HG03139 (cell line): Measurements from ENCODE around the gene B3GALT5.
"Not testable (repeated sequence)": the region's sequence is repeated elsewhere in the genome, so short reads cannot be mapped to it uniquely, and the experiment has no call there.

Source experiments
- ATAC-seq: cut with Tn5 transposase; IDR thresholded peaks from one replicate; pipeline ENCODE4 v1.9.1; 2021; ENCODE audit not compliant: unreplicated experiment

The B3GALT5 gene, protein sequence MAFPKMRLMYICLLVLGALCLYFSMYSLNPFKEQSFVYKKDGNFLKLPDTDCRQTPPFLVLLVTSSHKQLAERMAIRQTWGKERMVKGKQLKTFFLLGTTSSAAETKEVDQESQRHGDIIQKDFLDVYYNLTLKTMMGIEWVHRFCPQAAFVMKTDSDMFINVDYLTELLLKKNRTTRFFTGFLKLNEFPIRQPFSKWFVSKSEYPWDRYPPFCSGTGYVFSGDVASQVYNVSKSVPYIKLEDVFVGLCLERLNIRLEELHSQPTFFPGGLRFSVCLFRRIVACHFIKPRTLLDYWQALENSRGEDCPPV

DNA sequence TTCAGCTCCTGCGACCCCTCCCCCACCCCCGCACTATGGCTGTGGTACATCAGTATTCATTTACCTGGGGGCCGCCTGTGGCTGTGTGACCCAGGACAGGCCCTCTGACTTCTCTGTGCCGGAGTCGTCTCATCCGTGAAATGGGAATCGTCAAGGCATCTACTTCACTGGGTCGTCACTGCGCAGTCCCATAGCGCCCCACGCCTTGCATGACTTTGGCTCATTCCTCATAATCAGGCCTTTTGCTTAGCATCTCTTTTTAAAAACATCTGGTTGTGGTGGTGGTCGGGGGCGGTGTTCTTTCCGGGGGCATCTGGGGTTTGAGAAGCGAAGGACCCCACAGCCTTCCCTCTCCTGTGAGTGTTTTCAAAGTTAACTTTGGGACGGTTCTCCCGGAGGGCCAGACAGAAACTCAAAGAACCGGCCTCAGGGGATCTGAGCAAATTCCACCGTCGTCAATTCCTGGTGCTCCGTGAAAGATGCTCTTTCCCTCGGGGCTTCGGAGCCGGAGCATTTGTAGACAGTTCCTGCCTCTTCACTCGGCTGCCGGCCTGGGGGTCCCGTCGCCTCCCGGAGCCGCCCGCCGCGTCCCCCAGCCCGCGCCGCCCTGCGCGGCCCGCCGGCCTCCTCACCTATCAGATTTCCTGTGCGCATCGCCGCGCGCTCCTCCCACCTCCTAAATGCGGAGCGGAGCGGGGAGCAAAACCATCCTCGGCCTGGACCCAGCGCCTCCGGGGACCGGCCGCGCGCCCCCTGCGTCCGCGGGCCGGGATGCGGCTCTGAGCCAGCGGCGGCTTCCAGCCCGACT lies at the start of gene B3GALT5:
Gene B3GALT5 (plus strand): TSS at position 708 of the 808 bp plus-strand sequence. CDS start 47,620 bp downstream, outside the sequence.
- ATAC-seq, result no peak

DNA sequence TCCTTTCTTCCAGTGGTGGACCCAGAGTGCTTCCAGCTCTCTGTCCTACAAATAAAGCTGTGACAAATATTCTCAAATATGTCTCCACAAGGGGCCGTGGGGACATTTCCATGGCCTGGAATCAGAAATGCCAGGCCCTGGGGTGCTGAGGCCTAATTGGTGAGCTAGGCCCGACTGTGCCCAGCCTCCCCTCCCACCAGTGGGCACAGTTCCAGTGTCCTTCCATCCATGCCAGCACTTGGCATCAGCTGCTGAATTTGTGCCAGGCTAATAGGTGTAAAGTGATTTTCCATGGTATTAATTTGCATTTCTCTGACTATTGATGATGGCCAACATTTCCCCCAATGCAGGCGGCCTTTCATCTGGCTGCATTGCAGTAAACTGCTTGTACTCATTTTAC lies 48.5 kb upstream of the B3GALT5 start:
- ATAC-seq, result no peak

DNA sequence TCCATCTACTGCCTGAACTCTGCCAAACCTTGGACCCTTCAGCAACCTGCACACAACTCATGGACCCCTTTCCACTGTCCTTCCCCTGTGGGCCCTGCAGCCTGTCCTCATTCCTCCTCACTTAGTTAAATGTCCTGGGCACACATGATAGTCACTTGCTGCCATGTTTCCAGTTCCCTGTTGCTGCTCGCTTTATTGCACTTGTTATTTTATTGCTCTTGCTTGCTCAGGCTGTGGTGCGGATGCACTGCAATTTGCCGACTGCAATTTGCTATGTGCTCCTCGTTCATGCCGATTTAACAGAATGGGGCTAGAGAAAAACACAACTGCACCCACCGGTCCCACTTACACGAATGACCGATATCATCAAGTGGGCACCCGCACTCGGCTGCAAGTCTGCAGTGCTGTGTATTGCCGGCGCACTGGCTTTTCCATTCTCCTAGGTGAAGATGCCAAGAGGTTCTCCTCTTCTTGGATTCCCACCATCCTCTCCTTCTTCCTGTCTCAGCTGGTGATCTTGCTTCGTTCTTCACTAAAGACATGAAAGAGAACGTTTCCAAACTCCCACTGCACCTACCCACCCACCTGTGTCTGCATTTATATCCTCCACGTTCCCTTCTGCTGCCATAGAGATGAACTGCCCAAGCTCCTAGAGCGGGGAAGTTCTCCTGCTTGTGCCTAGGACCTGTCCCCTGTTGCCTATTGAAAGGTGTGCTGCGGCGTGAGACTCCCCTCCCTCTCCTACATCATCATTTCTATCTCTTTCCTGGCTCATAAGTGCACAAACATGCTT lies 45.4 kb upstream of the B3GALT5 start:
- no peak for ATAC-seq

DNA sequence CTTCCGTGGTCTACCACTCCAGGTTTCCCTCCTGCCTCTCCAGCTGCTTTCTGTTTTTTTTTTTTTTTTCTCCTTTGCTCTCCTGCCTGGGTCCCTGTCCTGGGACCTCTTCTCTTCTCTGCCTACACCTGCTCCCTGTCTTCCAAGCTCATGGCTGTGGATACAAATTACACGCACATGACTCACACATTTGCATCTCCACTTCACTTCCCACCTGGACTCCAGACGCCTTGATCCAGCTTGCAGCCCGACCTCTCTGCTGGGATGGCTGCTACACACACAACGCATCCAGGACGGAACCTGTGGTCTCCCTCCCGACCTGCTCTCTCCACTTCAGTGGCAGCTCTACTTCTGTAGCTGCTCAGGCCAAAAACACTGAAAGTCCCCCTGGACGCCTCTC lies 44.4 kb upstream of the B3GALT5 start:
- ATAC-seq, result no peak

DNA sequence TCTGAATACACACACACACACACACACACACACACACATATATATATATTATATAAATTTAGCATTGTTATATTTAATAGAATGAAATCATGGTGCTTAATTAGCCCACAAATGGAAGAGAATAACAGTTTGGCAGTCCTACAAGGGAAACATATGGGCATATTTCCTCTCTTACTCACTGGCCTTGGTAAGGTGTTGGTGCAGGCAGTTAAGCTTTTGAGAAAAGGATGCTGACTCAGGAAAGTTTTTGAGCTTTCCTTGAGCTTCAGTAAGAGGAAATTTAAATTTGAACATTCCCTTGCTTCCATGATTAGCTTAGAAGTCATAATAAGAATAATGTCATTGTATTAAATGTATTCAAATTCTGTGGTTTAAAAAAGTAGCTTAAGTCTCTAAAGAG lies 37.0 kb upstream of the B3GALT5 start:
- no peak for ATAC-seq

DNA sequence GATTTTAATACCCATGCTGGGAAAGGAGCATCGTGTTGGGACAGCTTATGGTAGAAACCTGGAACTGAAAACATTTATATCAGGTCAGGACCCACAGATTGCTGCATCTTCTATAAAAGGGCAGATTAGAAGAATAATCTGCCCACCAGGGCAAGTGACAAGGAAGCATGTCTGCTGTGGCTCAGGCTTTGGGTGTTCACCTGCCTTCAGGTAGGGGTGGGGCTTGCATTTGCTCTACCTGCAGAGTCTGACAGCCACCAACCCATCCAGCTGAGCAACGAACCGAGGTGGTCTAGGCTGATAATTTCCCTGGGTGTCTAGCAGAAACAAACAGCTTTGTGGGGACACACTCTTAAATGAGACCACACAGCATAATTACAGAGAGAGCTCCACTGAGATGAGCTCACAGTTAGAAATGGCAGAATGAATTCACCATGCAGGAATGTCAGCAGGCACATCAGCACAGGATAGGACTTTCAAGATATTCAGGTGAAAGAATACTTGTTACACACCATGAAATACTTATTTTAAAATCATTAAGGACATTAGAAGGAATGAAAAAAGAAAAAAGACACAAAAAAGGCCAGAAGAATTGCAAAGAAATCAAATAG lies 36.1 kb upstream of the B3GALT5 start:
- no peak for ATAC-seq

DNA sequence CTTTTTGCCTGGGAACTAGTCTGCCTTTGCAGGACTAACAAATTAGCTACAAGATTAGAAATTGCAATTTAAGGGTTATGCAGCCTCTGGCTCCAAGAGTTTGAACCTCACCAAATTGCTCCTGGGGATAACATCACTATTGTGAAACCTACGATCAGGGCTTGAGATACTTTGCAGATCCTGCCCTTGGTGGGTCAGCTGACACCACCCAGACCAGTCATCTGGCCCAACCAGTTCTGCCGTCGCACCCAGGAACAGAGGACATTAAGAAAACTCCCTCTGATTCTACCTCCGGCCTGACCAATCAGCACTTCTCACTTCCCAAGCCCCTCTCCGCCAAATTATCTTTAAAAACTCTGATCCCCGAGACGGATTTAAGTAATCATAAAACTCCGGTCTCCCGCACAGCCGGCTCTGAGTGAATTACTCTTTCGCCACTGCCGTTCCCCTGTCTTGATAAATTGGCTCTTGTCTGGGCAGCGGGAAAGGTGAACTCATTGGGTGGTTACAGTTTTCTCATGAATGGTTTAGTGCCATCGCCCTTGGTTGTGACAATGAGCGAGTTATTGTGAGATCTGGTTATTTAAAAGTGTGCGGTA lies 32.9 kb upstream of the B3GALT5 start:
- ATAC-seq, result no peak

DNA sequence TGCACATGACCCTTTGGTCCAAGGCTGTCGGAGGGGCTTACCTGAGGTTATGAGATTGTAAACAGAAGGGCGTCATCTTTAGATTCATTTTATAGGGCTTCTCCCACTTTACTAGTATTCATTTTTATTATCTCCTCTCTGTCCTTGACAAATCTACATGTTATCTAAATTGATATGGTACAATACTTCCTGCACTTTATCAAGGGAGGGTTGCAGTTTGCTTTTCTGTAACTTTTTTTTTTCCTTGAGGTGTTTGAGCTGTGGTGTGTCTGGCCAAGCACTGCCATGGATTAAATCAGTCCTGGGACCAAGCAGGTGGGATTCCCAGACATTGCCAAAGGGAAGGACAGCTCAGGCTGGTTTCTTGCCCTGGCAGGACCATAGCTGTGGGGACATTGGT lies 32.0 kb upstream of the B3GALT5 start:
- no peak for ATAC-seq

DNA sequence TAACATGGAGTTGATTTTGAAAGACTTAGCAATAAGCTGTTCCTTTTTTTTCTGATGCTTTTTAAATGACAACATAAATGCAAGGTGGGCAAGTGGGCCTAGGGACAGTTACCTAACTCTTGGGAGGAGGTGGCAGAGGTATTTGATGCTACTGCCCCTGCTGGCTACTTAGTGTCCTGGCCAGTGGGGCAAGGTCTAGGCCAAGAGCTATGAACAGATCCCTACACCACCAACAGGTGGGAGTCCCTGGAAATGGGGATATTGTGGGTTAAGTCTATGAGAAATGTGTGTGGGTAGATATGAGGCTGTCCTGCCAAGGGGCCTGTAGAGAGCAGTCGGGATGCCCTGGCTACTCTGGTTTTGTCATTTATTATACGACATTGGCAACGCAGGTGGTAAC lies 31.3 kb upstream of the B3GALT5 start:
- no peak for ATAC-seq

DNA sequence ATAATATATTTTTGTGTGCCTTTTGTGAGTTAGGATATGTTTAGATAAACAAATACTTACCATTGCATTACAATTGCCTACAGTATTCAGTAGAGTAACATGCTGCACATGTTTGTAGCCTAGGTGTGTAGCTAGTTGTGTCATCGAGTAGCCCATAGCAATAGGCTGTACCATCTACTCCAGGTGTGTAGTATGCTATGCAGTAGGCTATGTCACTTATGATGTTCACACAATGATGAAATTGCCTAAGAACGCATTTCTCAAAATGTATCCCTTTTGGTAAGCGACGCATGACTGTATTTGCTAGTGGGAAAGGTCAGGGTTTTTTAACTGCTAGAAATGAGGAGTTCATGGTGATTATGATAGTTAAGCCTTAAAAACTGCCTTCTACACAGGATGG lies 30.0 kb upstream of the B3GALT5 start:
- ATAC-seq, result no peak

DNA sequence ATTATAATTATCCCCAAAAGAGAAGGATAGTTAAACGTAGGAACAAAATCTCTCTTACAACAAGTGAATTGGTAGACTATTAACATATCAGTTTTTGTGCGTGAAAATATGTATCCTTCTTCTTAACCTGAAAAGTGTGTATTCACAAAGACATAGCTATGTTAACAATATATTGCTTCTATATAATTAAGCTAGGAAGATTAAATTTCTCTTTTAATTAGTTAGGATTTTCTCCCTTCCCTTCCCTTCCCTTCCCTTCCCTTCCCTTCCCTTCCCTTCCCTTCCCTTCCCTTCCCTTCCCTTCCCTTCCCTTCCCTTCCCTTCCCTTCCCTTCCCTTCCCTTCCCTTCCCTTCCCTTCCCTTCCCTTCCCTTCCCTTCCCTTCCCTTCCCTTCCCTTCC lies 29.2 kb upstream of the B3GALT5 start:
- ATAC-seq, result not testable (repeated sequence)

DNA sequence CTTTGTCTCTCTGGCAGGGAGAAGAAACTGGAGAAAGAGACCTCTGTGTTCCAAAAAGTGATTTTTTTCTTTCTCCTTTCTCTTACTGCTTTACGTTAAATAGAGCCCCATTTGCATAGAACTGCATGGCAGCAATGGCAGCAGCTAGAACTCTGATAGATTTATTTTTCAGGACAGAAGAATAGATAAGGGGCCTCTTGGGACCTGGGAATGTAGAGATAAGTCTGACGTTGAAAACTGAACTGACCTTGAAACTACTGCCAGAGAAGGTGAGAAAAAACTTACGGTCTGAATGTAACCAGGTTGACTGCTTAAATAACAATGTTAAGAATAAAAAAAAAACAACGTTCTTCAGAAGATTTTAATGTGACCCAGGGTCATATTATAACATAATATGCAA lies 25.4 kb upstream of the B3GALT5 start:
- no peak for ATAC-seq

DNA sequence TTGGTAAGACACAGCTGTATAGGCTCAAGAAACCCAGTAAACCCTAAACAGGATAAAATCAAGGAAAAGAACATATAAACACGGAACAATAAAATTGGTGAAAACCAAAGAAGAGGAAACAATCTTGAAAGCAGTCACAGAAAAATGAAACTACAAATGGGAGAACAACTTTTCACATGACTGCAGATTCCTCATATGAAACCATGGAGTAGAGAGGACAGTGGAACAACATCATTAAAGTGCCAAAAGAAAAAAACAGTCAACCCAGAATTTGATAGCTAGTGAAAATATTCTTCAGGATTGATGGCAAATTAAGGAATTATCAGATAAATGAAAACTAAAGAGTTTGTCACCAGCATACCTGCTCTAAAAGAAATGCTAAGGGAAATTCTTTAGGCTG lies 23.9 kb upstream of the B3GALT5 start:
- ATAC-seq, result no peak

DNA sequence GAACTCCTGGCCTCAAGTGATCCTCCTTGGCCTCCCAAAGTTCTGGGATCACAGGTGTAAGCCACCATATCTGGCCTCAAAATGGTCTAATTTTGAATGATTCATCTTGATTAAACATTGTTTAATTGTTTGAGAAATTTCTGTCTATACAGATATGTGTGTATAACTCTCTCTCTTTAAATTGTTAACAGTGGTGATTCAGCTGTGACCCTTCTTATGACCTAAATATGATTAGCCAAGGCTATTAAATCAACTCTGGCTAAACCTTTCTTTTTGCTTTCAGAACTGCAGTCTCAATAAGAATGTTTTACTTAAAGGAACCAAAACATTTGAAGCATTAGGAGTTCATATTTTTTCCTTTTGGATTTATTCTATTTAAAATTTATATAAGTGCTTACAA lies 19.2 kb upstream of the B3GALT5 start:
- ATAC-seq, result no peak

DNA sequence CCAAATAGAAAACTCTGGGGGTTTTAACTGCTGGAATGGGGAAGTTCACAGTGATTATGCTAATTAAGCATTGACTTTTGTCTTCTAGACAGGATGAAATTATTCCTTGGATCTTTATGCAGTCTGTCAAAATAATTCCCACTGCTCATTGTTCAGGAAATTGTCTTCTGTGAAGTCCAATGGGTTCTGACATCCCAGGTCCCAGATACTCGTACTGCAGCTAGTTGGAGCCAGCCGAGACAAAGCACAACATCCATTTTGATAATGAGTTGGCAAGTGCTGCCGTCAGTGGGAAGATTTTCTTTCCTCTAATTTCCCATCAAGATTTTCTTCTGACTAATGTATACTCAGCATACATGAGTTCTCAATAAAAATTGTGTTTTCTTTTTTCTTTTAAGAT lies 17.3 kb upstream of the B3GALT5 start:
- no peak for ATAC-seq

DNA sequence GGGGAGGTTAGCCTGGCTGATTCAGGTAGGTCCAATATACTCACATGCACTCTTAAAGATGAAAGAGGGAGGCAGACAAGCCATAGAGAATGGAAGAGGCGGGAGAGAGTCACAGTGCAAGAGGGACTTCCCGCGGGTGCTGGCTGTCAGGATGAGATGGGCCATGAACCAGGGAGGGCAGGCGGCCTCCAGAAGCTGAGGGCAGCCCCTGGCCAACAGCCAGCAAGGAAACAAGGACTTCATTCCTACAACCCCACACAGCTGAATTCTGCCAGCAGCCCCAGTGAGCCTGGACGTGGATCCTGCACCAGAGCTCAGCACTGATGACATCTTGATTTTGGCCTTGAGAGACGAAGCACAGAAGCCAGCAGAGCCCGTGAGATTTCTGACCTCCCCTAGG lies 15.1 kb upstream of the B3GALT5 start:
- no peak for ATAC-seq

DNA sequence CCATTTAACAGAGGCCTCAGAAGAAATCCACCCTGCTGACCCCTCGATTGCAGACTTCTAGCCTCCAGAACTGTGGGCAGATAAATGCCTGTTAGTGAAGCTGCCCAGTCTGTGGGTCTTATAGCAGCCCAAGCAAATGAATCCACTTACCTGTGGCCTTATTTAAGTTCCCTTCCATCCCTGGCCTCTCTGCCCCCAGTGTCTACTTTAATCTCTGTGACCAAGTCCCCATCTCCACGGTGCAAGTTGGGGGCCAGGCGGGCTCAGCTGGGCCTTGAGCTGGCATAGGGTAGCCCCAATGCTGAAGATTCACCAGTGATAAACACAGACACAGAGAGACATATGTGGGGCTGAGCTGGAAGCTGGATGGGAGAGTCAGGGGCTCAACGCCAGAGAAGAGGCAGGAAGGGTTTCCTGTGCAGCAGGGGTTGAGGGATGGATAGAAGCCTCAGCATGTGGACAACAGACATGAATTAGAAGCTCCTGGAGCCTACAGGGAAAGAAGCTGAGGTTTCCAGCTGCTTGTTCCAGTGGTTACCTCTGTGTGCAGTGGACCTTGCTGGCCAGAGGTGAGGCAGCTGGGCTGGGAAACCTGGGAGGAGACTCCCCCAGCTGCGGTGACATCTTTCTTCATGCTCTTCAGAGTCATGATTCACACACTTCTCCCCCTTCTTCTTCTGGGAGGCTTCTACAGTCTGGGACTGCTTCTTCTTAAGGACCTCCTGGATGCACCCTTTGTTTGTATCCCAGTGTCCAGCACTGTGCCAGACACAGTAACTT lies 13.4 kb upstream of the B3GALT5 start:
- no peak for ATAC-seq

DNA sequence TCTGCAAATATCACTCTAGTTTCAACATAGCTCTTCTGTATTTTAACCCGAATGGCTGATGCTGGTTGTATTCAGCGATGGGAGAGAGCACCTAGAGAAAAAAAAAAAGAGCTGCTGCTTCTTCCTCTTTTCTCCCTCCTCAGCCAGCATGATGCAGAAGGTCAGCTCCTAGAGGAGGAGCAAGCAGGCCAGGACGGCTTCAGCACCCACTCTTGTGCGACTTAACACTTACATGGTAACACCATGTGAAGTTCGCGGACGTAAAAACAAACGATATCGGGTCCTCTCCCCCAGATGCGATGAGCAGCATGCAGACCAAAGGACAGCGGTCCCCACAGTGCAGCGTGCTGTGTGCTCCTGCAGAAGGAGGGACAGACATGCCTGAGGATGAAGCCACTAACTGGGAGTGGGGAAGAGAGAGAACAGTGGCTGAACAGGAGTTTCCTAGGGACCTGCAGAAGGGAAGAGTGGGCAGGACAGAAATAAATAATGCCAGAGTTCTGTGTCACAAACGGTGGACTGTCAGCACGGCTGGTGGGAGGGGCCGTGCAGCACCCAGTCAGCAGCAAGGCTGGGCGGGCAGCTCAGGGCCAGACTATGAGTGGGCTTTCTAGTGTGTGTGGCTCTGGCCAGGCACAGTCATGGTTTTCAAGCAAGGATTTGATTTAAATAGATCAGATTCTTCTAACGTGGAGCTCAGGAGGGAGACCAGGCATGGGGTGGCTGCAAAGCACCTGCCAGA lies 11.4 kb upstream of the B3GALT5 start:
- no peak for ATAC-seq

DNA sequence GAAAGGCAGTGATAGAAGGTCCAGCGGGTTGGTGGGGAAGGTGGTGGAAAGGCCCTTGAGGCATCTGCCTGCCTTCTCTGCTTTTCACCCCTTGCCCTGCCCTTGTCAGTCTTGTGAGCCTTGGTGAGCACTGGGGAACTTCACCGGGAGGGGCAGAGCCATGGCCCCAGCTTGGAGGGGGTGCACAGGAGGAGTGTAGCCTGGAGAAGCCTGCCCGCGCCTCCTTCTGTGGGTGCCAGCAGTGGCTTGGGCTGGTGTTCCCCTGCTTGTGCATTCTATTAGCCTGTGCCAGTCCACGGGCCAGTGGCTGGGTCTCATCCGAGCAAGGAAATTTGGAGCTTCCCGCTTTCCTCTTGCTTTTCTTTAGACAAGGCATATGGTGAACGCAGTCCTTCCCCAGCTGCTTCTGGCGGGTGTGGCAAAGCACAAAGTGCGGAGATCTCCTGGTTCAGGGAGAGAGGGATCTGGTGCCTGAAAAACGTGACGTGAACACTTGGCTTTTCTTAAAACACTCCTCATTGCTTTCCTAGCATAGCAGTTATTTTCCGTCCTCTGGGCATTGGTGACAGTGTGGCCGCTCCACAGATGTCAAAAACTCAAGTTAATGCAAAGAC lies 10.6 kb upstream of the B3GALT5 start:
- no peak for ATAC-seq
